HEK293 (cell line): Measurements from ENCODE around the gene DCUN1D3.
"Not testable (repeated sequence)": the region's sequence is repeated elsewhere in the genome, so short reads cannot be mapped to it uniquely, and the experiment has no call there.

Experiments
- REST ChIP-seq: fragments of 450-650 bp; formaldehyde crosslinking; IDR thresholded peaks from 2 replicates; pipeline ENCODE4 v1.5.1; 2016; ENCODE audit warnings: missing biosample characterization, missing genetic modification characterization
- YY1 ChIP-seq: fragments of 450-650 bp; formaldehyde crosslinking; IDR thresholded peaks from 2 replicates; pipeline ENCODE4 v1.5.1; 2018; ENCODE audit warnings: missing biosample characterization, missing genetic modification characterization

GRCh38 chr16:20864376-20864775 lies 35.8 kb downstream of the DCUN1D3 start:
- not testable (repeated sequence) for TF ChIP-seq YY1, REST (tag by site-specific recombination)
